HCT116 (cell line): ENCODE data around the gene POLE.

Experiments used
- EZH2phosphoT487 ChIP-seq: fragments of 200-600 bp; IDR thresholded peaks from 2 replicates; pipeline ENCODE4 v1.6.1; 2018; ENCODE audit warnings: antibody characterized with exemption, borderline replicate concordance
- POLR2A ChIP-seq: IDR thresholded peaks from 2 replicates; pipeline ENCODE4 v1.7.0; 2011; ENCODE audit warnings: borderline replicate concordance; ENCODE audit not compliant: insufficient read depth, insufficient read length; ENCODE audit errors: extremely low read depth
- SIN3A ChIP-seq: IDR thresholded peaks from 2 replicates; pipeline ENCODE4 v1.6.1; 2012; ENCODE audit warnings: low read depth
- YY1 ChIP-seq: IDR thresholded peaks from 2 replicates; pipeline ENCODE4 v1.6.1; 2011; ENCODE audit warnings: low read length, low read depth, moderate library complexity, mild to moderate bottlenecking; ENCODE audit not compliant: insufficient replicate concordance; ENCODE audit errors: extremely low read depth
- TF ChIP-seq, protein P1 (sequence below), 3 experiments: fragments of 200-600 bp in 1 of 3; sonication (generic) in 1 of 3; IDR thresholded peaks in 2 of 3; conservative IDR thresholded peaks in 1 of 3; 2 replicates each; pipeline ENCODE4 v1.5.1; 2012 to 2017; ENCODE audit warnings: low read depth in 2 of 3, low read length in 2 of 3, antibody characterized with exemption in 1 of 3, borderline replicate concordance in 1 of 3, control low read depth in 1 of 3, mild to moderate bottlenecking in 1 of 3, mixed read lengths in 1 of 3, mixed run types in 1 of 3, moderate library complexity in 1 of 3; ENCODE audit not compliant: insufficient read depth in 1 of 3
- TF ChIP-seq, protein P2 (sequence below): IDR thresholded peaks from 2 replicates; pipeline ENCODE4 v1.6.1; 2011; ENCODE audit warnings: mild to moderate bottlenecking, low read length, moderate library complexity; ENCODE audit not compliant: insufficient replicate concordance; ENCODE audit errors: extremely low read depth

- no peak for TF ChIP-seq EZH2phosphoT487
- TF ChIP-seq, protein P1, sequence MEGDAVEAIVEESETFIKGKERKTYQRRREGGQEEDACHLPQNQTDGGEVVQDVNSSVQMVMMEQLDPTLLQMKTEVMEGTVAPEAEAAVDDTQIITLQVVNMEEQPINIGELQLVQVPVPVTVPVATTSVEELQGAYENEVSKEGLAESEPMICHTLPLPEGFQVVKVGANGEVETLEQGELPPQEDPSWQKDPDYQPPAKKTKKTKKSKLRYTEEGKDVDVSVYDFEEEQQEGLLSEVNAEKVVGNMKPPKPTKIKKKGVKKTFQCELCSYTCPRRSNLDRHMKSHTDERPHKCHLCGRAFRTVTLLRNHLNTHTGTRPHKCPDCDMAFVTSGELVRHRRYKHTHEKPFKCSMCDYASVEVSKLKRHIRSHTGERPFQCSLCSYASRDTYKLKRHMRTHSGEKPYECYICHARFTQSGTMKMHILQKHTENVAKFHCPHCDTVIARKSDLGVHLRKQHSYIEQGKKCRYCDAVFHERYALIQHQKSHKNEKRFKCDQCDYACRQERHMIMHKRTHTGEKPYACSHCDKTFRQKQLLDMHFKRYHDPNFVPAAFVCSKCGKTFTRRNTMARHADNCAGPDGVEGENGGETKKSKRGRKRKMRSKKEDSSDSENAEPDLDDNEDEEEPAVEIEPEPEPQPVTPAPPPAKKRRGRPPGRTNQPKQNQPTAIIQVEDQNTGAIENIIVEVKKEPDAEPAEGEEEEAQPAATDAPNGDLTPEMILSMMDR (IDR thresholded peaks at IDR 0.05 in 2 of 3, conservative IDR thresholded peaks at IDR 0.05 in 1 of 3; ENCODE audit: borderline replicate concordance in 1 of 3, insufficient read depth in 1 of 3, low read depth in 2 of 3, low read length in 2 of 3), result no peak
- TF ChIP-seq, protein P2, sequence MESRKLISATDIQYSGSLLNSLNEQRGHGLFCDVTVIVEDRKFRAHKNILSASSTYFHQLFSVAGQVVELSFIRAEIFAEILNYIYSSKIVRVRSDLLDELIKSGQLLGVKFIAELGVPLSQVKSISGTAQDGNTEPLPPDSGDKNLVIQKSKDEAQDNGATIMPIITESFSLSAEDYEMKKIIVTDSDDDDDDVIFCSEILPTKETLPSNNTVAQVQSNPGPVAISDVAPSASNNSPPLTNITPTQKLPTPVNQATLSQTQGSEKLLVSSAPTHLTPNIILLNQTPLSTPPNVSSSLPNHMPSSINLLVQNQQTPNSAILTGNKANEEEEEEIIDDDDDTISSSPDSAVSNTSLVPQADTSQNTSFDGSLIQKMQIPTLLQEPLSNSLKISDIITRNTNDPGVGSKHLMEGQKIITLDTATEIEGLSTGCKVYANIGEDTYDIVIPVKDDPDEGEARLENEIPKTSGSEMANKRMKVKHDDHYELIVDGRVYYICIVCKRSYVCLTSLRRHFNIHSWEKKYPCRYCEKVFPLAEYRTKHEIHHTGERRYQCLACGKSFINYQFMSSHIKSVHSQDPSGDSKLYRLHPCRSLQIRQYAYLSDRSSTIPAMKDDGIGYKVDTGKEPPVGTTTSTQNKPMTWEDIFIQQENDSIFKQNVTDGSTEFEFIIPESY, result no peak
- no peak for TF ChIP-seq POLR2A
- no peak for TF ChIP-seq SIN3A
- TF ChIP-seq YY1, result no peak
Observed at GRCh38 chr12:132633901-132634300, 53.2 kb downstream of the POLE start.
